HG03175 (cell line): ENCODE measurements around the gene CD300LB.
"Not testable (repeated sequence)": the region's sequence is repeated elsewhere in the genome, so short reads cannot be mapped to it uniquely, and the experiment has no call there.

Experiments
- ATAC-seq: cut with Tn5 transposase; IDR thresholded peaks from one replicate; pipeline ENCODE4 v1.9.1; 2021; ENCODE audit warnings: mild to moderate bottlenecking, moderate library complexity; ENCODE audit not compliant: unreplicated experiment

The CD300LB gene

GRCh38 chr17:74531231-74531761 is at the start of gene CD300LB:
Gene CD300LB, minus strand, starts transcription at chr17:74531475. Its CDS starts 125 bp downstream, at chr17:74531350.
- ATAC-seq: peak; percentile 36

GRCh38 chr17:74579900-74580299 is 48.6 kb upstream of the CD300LB start:
- ATAC-seq: no peak

GRCh38 chr17:74578979-74579378 is 47.7 kb upstream of the CD300LB start:
- ATAC-seq: no peak

- ATAC-seq: no peak
Measured at GRCh38 chr17:74574489-74575142, 43.3 kb upstream of the CD300LB start.

GRCh38 chr17:74573635-74574034 is 42.4 kb upstream of the CD300LB start:
- ATAC-seq: not testable (repeated sequence)

- ATAC-seq: no peak
Measured at GRCh38 chr17:74573169-74573568, 41.9 kb upstream of the CD300LB start.

GRCh38 chr17:74571621-74572270 is 40.5 kb upstream of the CD300LB start:
- no peak for ATAC-seq

- ATAC-seq: no peak
Measured at GRCh38 chr17:74569020-74570003, 38.0 kb upstream of the CD300LB start.

- ATAC-seq: no peak
Measured at GRCh38 chr17:74568106-74568873, 37.0 kb upstream of the CD300LB start.

GRCh38 chr17:74567397-74567796 is 36.1 kb upstream of the CD300LB start, which contains the start of gene CD300H:
Gene CD300H, minus strand, starts transcription at chr17:74567509.
- ATAC-seq: no peak

GRCh38 chr17:74566132-74566753 is 35.0 kb upstream of the CD300LB start:
- no peak for ATAC-seq

GRCh38 chr17:74565126-74565525 is 33.9 kb upstream of the CD300LB start:
- no peak for ATAC-seq

- ATAC-seq: no peak
Measured at GRCh38 chr17:74563358-74563757, 32.1 kb upstream of the CD300LB start.

- no peak for ATAC-seq
Measured at GRCh38 chr17:74561586-74561985, 30.3 kb upstream of the CD300LB start.

GRCh38 chr17:74558882-74559519 is 27.7 kb upstream of the CD300LB start:
- no peak for ATAC-seq

- ATAC-seq: not testable (repeated sequence)
Measured at GRCh38 chr17:74558402-74558801, 27.1 kb upstream of the CD300LB start.

GRCh38 chr17:74555427-74555940 is 24.2 kb upstream of the CD300LB start:
- ATAC-seq: no peak

GRCh38 chr17:74554909-74555308 is 23.6 kb upstream of the CD300LB start:
- ATAC-seq: no peak

- ATAC-seq: no peak
Measured at GRCh38 chr17:74552037-74552436, 20.8 kb upstream of the CD300LB start.
